ENCODE measurements around the gene SSR3.
"Not testable (repeated sequence)": the region's sequence is repeated elsewhere in the genome, so short reads cannot be mapped to it uniquely, and the experiment has no call there.

Gene SSR3

GRCh38 chr3:156576051-156576450 lies 21.1 kb upstream of the SSR3 start:
- DNase-seq (ENCODE audit: low read depth in 2 of 2, low spot score in 1 of 2): no peak

DNA sequence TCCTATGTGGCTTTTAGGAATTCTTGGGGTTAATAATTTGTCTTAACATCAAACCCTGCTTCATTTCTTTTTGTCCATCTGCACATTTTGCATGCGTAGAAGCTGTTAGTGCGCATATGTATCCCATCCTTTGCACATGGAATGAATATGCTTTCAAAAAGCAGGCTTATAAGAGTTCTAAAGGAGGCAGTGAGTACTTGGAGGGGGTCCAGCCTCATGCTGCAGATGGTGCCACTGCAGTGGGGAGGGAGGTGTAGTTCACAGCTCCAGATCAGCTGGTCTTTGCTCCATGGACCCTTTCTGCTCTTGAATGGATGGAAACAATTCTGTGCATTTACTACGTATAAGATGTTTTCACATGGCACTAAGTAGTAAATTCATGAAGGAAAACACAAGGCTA lies 20.7 kb upstream of the SSR3 start:
- no peak for DNase-seq (ENCODE audit: low read depth in 2 of 2, low spot score in 1 of 2)

- DNase-seq (ENCODE audit: low read depth in 2 of 2, low spot score in 1 of 2): not testable (repeated sequence)
Observed at GRCh38 chr3:156569881-156570280, 15.0 kb upstream of the SSR3 start.

DNA sequence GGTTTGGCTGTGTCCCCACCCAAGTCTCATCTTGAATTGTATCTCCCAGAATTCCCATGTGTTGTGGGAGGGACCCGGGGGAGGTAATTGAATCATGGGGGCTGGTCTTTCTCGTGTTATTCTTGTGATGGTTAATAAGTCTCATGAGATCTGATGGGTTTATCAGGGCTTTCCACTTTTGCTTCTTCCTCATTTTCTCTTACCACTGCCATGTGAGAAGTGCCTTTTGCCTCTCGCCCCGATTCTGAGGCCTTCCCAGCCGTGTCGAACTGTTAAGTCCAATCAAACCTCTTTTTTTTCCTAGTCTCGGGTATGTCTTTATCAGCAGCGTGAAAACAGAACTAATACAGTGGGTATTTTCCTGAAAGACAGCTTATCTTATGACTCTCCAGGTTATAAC lies 14.1 kb upstream of the SSR3 start:
- DNase-seq (ENCODE audit: low read depth in 2 of 2, low spot score in 1 of 2): not testable (repeated sequence)

GRCh38 chr3:156563900-156564682 lies 9.2 kb upstream of the SSR3 start:
- DNase-seq (ENCODE audit: low read depth in 2 of 2, low spot score in 1 of 2): no peak

GRCh38 chr3:156562486-156562885 lies 7.6 kb upstream of the SSR3 start:
- DNase-seq (ENCODE audit: low read depth in 2 of 2, low spot score in 1 of 2): not testable (repeated sequence)

GRCh38 chr3:156561533-156561932 lies 6.6 kb upstream of the SSR3 start:
- no peak for DNase-seq (ENCODE audit: low read depth in 2 of 2, low spot score in 1 of 2)

DNA sequence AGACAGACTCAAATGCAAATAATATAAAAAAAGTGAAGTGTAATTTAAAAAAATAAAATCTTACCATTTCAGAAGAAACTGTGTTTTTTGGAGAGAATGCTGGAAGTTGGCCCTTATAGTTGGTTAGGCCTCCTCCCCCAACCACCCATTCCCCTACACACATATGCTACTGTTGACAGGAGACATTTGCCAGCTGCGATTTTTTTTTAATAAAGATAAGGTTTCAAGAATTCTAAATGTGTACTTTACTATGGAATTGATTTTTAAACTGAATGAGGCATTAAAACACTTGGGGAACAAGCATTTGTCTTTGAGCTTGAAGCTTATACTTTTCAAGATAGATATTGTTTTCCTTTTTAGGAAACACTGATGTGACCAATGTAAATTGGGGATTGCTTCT lies 4.4 kb upstream of the SSR3 start:
- DNase-seq (ENCODE audit: low read depth in 2 of 2, low spot score in 1 of 2): no peak

DNA sequence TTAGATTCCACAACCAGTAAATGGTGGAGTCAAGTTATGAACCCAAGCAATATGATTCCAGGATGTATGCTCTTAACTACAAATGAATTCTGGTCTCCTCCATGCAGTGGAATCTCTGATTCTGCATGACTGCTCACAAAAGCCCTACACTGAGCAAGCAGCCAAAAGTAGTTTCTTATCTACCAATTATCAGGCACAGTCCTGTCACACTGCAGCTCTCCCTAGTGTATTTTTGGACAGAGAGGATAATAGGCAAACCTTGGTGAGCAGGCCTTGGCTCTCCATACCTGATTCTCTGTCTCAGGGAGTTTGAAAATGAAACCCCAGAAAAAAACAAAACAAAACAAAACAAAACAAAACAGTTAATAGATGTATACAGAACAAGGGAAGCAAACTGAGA lies 3.5 kb upstream of the SSR3 start:
- no peak for DNase-seq (ENCODE audit: low read depth in 2 of 2, low spot score in 1 of 2)

GRCh38 chr3:156554515-156554841 lies 439 bp downstream of the SSR3 start:
- no peak for DNase-seq (ENCODE audit: low read depth in 2 of 2, low spot score in 1 of 2)

DNA sequence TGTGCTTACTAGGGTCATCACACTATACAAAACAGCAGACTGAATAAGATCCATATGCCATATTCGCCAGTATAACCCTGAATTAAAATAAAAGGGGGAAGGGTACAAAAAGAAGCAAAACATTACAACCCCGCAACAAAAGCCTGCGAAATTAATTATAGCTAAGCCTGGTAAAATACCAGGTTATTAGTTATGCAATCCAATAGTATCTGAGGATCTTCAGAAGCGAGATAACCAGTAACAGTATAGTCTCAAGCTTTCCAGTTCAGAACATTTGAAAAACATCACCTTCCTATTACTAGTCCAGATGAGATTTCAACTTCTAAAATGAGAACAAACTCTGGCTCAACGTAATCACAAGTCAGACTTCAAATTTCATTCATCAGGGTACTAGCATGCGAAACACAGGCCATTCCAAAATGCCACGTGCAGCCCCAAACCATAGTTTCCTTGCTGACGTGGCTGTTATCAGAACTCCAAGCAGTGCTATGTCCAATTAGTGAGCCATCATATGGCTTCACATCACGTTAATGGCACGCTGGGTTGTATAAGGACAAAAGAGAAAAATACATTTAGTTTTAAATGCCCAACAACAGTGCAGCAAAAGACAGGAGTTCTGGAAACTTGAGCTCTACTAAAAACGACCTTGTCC lies 1.1 kb downstream of the SSR3 start:
- no peak for DNase-seq (ENCODE audit: low read depth in 2 of 2, low spot score in 1 of 2)

- DNase-seq (ENCODE audit: low read depth in 2 of 2, low spot score in 1 of 2): no peak
Observed at GRCh38 chr3:156552973-156553372, 1.9 kb downstream of the SSR3 start.

GRCh38 chr3:156551746-156552145 lies 3.2 kb downstream of the SSR3 start:
- no peak for DNase-seq (ENCODE audit: low read depth in 2 of 2, low spot score in 1 of 2)

GRCh38 chr3:156551261-156551660 lies 3.7 kb downstream of the SSR3 start:
- no peak for DNase-seq (ENCODE audit: low read depth in 2 of 2, low spot score in 1 of 2)

DNA sequence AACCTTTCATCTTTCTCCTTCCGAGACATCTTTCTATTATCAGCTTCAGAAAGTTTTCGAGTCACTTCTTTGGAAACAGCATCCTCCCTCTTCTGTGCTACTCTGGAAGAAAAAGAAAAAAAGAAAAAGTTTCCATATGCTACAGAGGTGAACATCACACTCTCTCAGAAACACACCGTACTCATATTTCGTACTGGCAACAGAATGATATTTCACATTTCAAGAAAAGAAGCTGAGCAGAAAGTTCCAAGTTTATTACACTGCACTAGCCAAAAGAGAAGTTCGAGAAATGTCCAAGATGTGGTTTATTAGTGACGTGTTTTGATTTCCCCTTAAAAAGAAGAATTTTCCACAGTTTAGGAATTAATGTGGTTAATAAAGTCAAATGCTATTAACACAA lies 6.0 kb downstream of the SSR3 start:
- no peak for DNase-seq (ENCODE audit: low read depth in 2 of 2, low spot score in 1 of 2)

GRCh38 chr3:156548041-156548687 lies 6.8 kb downstream of the SSR3 start:
- DNase-seq (ENCODE audit: low read depth in 2 of 2, low spot score in 1 of 2): no peak

DNA sequence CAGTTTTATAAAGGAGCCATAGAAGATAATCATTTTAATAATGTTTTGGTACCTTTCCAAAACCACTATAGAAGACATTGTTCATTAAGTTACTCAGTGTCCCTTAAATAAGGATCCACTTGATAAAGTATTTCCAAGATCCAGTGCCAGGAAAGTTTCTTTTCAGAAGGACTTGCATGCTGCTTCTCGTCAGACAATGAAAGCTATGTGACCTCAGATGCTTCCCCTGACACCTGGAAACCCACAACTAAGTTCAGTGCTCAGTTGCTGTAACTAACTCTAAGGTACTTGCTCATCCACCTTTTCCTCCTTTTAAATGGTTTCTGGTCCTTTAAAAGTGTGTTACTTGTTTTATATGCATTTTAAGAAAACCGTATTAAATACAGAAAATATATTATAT lies 7.3 kb downstream of the SSR3 start:
- DNase-seq (ENCODE audit: low read depth in 2 of 2, low spot score in 1 of 2): no peak

DNA sequence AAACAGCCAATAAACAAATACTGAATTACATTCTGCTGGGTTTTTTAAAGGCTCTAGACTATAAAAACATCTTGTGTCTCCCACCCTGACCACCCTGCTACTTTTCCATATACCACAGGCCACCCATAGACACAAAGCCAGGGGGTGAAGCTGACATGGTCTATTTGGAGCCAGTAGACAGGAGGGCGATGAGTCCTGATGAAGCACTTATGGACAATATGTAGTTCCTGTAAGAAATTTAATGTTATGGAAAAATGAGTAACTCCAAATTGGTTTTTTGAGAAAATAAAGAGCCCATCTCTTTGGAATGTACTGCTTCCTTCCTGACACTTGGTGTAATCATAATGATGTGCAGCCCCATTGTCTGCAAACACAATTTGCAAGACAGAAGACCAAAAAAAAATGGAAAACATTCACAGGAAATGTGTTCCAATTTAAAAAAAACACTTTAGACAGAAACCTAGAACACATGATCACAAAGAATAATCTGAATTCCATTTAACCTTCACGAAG lies 11.8 kb downstream of the SSR3 start:
- no peak for DNase-seq (ENCODE audit: low read depth in 2 of 2, low spot score in 1 of 2)

DNA sequence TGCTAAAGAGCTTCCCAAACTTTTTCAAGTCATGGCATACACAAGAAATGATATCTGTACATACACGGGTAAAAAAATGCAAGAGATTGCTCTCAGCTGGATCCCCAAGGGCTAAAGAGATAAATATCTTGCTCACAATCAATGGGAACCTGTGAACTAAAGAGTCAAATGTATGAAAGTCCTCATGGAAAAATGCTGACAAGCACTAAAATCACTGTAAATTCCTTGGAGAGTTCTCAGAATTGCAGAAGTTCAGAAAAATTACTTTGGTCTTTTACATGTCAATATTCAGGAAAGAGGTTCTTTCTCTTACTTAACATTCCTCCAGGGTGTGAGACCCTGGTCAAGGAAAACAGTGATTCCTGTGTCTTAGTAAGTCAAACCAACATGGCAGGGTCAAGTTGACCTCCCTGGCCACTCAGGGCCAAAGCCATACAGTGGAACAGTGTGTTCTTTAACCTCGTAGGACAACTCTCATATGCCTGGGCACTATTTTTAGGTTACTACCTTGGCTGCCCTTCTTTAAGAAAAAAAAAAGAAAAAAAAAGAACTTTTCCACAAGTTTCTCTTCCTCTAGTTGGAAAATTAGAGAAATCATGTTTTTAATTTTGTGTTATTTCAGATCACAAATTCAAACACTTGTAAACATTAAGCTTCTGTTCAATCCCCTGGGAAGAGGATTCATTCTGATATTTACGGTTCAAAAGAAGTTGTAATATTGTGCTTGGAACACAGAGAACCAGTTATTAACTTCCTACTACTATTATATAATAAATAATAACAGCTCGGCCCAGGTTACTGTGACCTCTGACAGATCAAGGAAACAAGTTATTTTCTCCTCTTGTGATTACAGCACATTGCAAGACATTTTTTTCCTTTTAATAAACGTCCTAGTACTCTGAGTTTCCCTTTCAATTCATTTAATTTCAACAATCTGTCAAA lies 12.5 kb downstream of the SSR3 start:
- no peak for DNase-seq (ENCODE audit: low read depth in 2 of 2, low spot score in 1 of 2)

DNA sequence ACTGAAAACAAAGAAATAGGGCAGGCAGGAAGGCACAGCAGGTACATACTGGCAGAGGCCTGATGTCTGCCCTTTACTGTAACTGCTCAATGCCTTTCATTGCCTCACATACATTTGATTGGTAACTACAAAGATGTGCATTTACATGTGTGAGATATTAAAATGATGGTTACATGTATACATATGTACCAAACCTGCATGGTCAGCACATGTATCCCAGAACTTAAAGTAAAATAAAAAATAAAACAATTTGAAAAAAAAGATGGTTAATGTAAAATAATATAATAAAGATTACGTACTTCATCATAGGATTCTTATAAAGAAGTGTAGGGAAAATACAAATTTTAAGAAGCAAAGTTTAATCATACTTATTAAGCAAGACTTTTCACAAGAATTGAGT lies 15.1 kb downstream of the SSR3 start:
- DNase-seq (ENCODE audit: low read depth in 2 of 2, low spot score in 1 of 2): no peak

GRCh38 chr3:156539051-156539450 lies 15.9 kb downstream of the SSR3 start:
- no peak for DNase-seq (ENCODE audit: low read depth in 2 of 2, low spot score in 1 of 2)

Data from stimulated activated CD8-positive, alpha-beta memory T cell treated with anti-CD3 and anti-CD28 coated beads, Interleukin-4, amount 100 ng/mL, for 1 hour (primary cell).